Endometrial microvascular endothelial cells (primary cell): ENCODE data around the gene VAV1. TPM values are rescaled to one million over a fixed set of nuclear protein-coding genes. Genes with fewer than 3 reads are reported as not detected.
"Not testable (repeated sequence)": the region's sequence is repeated elsewhere in the genome, so short reads cannot be mapped to it uniquely, and the experiment has no call there.

Source experiments
- in situ Hi-C: cut with HindIII; loops from 2 replicates; pipeline ENCODE4 v1.10.0; 2017; ENCODE audit warnings: low sequenced_read_pairs, low pct_unique_long_range_greater_than_20kb; ENCODE audit errors: inconsistent ontology term
- total RNA-seq: library from RNA; depleted of rRNA; stranded (reverse); fragments of >200 nt; gene quantifications from one replicate; pipeline ENCODE4 v1.2.3, GENCODE V29; 2015; ENCODE audit errors: inconsistent ontology term

Gene VAV1
- total RNA-seq, 1 donor from 2014 or later: not detected

DNA sequence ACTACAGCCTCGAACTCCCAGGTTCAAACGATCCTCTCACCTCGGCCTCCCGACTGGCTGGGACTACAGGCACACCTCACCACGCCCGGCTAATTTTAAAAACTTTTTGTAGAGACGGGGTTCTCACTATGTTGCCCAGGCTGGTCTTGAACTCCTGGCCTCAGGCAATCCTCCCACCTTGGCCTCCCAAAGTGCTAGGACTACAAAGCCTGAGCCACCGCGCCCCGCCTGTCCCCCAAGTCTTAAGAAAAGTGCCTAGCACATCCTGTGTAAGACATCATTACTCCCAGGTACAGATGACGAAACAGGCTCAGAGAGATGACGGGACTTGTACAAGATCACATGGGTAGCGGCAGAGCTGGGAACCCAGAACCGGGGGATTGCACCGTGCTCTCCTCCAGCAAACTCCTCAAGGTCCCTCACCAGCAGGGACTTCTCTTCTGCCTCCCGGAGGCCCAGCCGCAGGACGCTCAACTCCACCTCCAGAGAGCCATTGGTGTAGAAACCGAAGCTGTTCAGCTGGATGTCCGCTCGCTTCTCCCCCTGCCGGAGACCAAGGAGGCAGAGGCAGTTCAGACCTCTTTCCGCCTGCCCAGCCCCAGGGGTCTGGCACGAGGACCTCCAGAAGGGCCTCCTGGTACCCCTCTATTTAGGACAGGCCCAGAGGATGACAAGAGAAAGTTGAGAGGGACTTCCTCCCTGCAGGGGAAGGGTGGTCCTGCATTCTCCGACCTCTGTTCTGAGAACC, 36.2 kb upstream of the VAV1 start:
- in situ Hi-C loops: no loop called here

DNA sequence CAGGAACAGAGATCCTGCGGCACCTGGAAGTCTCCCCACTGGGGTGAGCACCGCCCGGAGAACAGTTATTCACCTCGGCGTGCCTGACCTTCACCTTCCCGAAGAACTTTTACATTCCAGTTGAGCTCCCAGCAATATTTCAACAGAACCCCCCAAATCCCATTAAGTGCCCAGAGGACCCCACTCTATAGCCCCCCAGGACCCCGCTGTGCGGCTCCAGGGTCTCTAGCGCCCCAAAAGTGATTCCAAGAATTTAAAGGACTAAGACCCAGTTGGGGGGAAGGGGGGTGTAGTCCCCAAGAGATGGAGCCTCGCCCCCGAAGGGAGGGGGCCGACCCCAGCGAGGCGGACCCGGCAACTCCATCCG, 35.6 kb upstream of the VAV1 start:
- in situ Hi-C loops: no loop called here

DNA sequence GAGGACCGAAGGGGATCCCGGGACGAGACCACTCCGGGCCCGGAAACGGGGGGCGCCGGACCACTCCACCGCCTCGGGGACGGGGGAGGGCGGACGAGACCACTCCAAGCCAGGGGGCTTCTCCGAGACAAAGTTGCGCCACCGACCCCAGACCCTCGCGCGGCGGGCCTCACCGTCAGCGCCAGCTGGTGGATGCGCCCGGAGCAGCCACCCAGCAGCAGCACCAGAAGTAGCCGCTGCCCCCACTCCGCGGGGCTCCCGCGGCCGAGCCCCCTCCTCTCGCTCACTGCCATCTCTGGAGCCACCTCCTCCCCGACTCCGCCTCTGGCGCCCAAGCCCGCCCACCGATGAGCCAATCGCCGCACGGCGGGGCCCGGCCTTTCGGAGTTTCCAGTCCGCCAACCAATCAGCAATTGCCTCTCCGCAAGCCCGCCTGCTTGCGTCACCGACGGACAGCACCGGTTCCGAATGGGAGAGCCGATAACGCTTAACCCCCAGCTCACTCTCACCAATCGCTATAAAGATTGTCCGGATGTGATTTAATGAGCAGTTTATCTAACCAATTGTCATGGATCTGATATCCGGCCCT, 35.1 kb upstream of the VAV1 start, which contains the start of gene GPR108:
Gene GPR108, minus strand, starts transcription at position 297 of the 589 bp plus-strand sequence. Its CDS starts 4 bp downstream, at position 293.
- in situ Hi-C loops: no loop called here

DNA sequence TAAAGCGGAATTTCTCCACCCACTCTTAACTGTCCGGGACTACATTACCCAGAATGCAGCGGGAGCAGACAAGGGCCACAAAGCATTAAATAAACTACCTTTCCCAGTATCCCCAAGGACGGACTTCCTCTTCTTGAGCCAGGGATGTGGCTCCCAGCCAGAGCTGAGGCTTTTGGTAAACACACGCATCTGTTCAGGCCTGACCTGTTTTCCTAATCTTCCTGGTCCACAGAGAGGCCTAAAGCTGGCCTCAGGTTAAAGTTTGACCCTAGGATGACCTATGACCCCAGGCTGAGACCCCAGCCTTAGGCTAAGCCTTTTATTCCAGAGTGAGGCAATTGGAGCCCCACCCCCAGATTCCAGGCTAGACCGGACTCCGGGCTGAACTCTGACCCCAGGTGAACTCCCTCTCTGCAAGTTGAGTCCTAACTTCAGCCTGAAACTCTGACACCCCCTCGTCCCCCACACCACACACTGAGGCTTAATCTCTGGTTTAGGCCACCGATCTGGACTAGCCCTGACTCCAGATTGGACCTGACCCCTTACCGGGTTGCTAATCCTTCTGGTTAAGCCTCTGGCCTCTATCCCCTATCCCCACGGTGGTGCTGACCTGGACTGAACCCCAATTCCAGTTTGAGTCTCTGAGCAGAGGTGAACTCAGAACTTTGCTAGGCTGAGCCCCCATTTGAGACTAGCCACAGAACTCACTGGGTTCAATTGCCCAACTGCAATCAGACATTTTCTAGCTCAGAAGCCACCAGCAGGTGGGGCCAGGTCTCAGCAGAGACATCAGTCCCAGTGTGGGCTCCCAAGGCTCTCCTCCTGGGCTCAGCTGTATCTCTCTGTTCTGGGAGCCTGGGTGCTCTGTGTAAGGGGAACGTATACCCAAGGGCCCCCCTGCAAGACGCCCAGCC, 34.4 kb upstream of the VAV1 start:
- in situ Hi-C loops: no loop called here

DNA sequence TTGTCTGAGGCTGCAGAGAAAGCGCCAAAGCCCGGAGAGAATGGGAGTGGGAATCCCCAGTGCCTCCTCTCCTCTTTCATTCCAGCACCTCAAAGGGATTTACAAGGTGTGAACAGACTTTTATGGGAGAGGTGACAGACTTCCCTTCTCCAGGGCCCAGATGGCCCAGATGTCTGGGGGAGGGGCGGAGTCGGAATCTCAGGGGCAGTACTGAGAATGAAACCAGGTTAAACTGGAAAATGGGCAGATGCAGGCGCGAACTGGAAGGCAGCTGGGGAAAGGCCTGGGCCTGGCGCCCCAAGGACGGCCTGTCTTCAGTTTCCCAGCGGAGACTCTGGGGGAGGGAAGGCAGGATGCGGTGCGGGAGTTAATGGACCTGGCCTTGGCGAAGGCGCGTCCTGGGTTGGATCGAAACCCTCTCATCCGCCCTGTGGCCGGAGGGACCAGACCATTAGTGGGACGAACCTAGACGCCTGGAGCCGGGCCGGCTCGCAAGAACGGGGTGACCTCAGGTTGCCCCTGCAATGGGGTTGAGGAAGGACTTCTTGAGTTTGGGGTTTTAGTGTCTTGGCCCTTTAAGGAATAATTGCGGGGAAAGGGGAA, 33.6 kb upstream of the VAV1 start:
- in situ Hi-C loops: no loop called here

DNA sequence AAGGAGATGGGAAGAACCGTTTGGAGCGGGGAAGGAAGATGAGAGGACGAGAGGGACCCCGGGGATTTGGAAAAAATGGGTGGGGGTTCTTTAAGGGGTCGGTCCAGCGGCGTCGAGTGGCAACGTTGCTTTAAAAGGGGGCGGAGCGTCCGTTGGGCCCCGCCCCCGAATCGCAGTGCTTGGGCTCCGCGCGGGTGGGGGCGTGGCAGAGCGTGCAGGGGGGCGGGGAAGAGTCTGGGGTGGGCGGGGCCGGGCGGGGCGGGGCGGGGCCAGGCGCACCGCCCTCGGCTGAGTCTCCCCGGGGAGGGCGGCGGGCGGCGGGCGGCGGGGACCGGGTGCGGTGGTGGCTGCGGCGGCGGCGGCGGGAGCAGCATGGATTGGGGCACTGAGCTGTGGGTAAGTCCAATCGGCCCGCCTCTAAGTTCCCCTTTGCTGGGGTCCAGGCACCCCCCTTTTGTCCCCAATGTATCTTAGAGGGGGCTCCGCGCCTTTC, 33.1 kb upstream of the VAV1 start, which contains the start of gene TRIP10:
Gene TRIP10, plus strand, starts transcription at position 291 of the 493 bp plus-strand sequence. Its CDS starts 82 bp downstream, at position 373.
- in situ Hi-C loops: no loop called here

DNA sequence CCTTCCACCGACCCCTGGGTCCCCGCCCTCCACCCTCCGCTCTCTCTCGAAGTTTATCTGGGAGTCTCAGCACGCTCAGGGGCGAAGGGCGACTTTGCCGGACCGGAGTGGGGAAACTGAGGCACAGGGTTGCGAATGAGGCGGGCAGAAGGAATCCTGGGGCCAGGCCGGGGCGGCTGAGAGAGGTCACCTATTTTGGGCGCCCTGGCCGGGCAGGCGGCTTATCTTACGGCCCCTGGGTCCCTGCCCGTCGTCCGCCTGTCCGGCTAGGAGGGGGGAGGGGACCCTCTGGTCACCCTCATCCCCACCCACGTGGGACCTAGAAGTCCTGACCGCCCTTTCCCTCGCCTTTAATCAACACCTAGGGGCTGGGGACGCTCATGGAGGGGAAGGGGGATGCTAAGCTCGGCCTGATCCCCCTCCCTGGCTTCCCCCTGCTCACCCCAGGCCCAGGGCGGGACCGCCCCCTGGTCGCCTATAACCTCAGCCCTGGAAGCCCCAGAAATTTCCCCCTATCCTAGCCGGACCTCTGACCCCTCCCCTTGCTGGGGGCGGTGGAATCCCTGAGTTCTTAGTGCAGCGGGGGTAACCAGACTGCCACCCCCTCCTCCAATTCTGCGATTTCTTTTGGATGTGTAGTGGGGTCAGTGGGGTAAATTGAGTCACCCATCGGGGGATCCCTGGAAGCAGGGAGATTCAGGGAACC, 32.5 kb upstream of the VAV1 start:
- in situ Hi-C loops: no loop called here

DNA sequence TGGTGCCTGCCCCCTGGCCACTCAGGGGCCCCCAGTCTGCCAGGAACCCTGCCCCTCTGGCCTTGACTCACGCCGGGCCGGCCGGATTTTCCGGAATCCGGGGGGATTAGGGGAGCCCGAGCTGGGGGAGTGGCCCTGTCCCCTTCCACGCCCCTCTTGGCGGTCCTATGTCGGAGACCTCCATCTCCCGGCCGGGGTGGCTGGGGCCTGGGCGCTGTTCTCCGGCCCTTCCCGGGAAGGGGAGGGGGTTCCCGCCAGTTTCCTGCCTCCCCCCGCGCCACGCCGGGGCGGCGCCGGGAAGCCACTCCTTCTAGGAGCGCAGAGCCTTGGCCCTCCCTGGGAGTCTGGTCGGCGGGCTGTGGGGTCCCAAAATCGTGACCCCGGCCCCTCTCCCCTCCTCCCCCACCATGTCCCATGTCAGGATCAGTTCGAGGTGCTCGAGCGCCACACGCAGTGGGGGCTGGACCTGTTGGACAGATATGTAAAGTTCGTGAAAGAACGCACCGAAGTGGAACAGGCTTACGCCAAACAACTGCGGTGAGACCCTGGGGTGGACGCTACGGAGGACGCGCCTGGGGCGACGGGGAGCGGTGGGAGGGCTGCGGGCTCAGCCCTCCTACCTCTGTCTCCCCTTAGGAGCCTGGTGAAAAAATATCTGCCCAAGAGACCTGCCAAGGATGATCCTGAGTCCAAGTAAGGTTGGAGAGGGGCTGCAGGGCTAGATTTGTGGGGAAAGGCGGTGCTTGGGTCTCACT, 31.7 kb upstream of the VAV1 start:
- in situ Hi-C loops: no loop called here

DNA sequence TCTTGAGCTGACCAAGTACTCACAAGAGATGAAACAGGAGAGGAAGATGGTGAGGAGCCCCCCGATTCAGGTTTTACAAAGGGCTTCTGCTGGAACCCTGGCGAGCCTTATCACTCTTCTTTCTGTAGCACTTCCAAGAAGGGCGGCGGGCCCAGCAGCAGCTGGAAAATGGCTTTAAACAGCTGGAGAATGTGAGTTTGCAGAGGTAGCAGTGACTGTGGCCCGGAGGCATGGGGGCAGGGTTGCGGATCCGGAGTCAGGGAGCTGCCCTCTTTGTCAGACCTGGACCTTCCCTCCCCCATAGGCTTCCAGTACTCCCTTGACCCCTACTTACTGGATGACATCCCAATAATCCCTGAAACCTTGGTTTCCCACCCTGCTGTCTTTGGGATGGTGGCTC, 29.4 kb upstream of the VAV1 start:
- in situ Hi-C loops: no loop called here

DNA sequence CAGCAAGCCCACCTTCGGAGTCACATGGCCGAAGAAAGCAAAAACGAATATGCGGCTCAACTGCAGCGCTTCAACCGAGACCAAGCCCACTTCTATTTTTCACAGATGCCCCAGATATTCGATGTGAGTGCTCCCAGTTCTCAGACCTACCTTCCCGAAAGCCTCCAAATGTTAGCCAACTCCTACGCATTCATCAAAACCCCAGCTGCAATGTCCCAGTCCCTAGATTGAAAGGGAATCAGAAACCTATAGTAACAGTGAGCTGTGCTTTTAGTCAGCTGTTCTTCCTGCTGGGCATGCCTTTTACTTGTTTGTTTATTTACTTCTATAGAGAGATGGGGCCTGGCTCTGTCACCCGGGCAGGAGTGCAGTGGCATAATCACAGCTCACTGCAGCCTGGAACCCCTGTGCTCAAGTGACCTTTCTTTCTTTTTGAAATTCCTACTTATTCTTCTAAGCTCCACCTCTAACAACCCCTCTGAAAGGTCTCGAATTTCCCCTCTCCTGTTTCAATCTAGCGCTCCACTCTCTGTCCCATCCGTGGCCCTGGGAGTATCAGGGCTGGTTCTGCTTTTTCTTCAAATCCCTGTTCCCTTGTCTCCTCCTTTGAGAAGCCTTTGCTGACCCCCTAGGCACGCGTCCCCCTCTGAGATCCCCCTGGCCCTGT, 28.7 kb upstream of the VAV1 start:
- in situ Hi-C loops: no loop called here

DNA sequence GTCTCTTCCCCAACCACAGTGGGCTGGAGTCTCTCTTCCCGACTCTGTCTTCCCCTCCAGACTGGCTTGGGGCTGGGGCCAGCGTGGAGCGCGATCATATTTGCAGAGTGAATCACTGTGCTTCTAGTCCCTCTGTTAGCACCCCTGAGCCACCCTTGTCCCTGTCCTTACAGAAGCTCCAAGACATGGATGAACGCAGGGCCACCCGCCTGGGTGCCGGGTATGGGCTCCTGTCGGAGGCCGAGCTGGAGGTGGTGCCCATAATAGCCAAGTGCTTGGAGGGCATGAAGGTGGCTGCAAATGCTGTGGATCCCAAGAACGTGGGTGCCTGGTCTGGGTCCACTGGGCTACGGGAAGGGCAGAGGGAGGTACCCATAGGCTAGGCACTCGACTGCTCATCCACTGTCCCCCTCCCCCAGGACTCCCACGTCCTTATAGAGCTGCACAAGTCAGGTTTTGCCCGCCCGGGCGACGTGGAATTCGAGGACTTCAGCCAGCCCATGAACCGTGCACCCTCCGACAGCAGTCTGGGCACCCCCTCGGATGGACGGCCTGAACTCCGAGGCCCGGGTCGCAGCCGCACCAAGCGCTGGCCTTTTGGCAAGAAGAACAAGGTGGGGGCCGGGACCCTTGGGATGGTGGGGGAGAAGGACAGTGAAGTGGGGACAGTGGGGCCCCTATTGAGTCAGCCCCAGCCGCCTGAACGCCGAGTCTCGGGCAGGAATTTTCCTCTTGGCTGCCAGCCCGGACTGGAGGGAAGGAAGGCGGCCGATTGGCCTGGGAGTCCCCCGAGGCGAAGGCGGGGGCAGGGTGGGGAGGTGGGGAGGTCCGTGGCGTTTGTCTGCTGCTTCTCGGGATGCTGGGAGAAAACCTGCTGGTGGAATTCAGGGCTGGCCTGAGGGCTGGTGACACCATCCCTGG, 27.9 kb upstream of the VAV1 start:
- in situ Hi-C loops: no loop called here

DNA sequence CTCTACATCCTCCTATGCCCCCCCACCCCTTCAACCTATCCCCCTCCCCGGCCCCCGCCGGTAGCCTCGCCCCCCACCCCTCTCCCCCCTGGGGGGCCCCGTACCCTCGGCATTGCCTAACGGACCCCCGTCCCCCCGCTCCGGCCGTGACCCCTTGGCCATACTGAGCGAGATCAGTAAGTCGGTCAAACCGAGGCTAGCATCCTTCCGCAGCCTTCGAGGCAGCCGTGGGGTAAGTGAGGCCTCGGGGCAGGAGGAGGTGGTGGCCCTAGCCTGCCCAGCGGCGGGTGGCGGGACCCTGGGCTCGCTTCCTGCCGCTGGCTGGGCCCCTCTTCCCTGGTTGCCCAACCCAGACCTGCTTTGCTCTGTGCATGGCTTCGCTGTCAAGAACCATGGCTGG, 26.5 kb upstream of the VAV1 start:
- in situ Hi-C loops: no loop called here

DNA sequence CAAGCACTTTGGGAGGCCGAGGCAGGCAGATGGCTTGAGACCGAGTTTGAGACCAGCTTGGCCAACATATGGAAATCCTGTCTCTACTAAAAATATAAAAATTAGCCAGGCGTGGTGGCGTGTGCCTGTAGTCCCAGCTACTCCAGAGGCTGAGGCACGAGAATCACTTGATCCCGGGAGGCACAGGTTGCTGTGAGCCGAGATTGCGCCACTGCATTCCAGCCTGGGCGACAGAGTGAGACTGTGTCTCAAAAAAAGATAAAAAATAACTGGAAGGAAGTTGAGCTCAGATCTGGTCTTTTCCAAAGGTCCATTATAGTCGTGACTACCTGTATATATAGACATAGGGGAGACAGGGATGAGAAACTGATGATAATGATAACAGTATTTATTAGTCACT, 24.0 kb upstream of the VAV1 start:
- in situ Hi-C loops: not testable (repeated sequence)

DNA sequence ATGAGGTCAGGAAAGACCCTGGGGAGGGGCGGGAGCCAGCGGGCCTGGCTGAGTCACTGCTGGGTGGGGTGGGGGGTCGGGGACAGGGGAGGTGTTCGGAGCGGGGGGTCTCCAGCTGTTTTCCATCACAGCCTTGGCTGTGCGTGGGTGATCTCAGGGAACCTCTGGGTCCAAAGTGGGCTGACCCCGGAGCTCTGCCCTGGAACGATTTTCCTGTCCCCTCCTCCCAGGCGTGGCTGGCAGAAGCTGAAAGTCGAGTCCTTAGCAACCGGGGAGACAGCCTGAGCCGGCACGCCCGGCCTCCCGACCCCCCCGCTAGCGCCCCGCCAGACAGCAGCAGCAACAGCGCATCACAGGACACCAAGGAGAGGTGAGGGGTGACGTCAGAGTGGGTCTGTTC, 22.4 kb upstream of the VAV1 start:
- in situ Hi-C loops: no loop called here

DNA sequence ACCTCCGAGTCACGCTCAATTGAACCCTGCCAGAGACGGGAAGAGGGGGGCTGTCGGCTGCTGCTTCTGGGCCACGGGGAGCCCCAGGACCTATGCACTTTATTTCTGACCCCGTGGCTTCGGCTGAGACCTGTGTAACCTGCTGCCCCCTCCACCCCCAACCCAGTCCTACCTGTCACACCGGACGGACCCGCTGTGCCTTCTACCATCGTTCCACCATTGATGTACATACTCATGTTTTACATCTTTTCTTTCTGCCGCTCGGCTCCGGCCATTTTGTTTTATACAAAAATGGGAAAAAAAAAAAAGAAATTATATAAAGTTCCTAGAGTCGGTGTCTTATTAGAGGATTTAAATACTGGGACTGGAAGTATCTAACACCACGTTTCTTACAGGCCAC, 21.3 kb upstream of the VAV1 start:
- in situ Hi-C loops: no loop called here
